Left ventricle myocardium superior (tissue), 1 donor: ENCODE data around the gene NECAP2. TPM values are rescaled to one million over a fixed set of nuclear protein-coding genes. Genes with fewer than 3 reads are reported as not detected.

Experiments used
- total RNA-seq: library from RNA; stranded (reverse); fragmentation: NEBNext Ultra II Directional; extraction: Animal tissue kit (Norgen Biotek cat#: 25700); gene quantifications from one replicate; pipeline ENCODE4 v1.2.1, GENCODE V29; 2021
- donor health status: DM: no; HTN: yes; CAD: no; lungs with severe emphysema.

The NECAP2 gene
- total RNA-seq, 1 donor from 2014 or later, result 13.7 TPM

Other genes starting within 250 kb of the NECAP2 start
- 2.0 TPM for gene ARHGEF19, start 228.1 kb upstream of the NECAP2 start, total RNA-seq
- gene CPLANE2, start 203.5 kb upstream of the NECAP2 start, total RNA-seq, result 9.7 TPM
- gene FBXO42, start 88.2 kb upstream of the NECAP2 start, total RNA-seq, result 23.1 TPM
- gene SZRD1, start 73.5 kb upstream of the NECAP2 start, total RNA-seq, result 109 TPM
- gene SPATA21, start 3.3 kb upstream of the NECAP2 start, total RNA-seq, result not detected
- 4,234 TPM for gene RNU1-1, start 73.6 kb downstream of the NECAP2 start, total RNA-seq
- gene NBPF1, start 172.8 kb downstream of the NECAP2 start, total RNA-seq, result 12.2 TPM
- 4,234 TPM for gene RNU1-3, start 226.2 kb downstream of the NECAP2 start, total RNA-seq